GM12891 (cell line): ENCODE data around the gene MAG.

ENCODE experiments used
- PAX5 ChIP-seq: IDR thresholded peaks from 2 replicates; pipeline ENCODE4 v1.6.1; 2011; ENCODE audit warnings: low read length, moderate library complexity, mild to moderate bottlenecking; ENCODE audit not compliant: insufficient read depth, severe bottlenecking
- POLR2A ChIP-seq: IDR thresholded peaks from 2 replicates; pipeline ENCODE4 v1.6.1; 2011; ENCODE audit warnings: low read depth, low read length, control low read depth
- POLR2AphosphoS5 ChIP-seq: IDR thresholded peaks from 2 replicates; pipeline ENCODE4 v1.6.1; 2011; ENCODE audit warnings: low read depth, low read length, control low read depth
- POU2F2 ChIP-seq: IDR thresholded peaks from 2 replicates; pipeline ENCODE4 v1.6.1; 2011; ENCODE audit warnings: low read depth, mild to moderate bottlenecking, control low read depth, low read length, moderate library complexity
- SPI1 ChIP-seq: IDR thresholded peaks from 2 replicates; pipeline ENCODE4 v1.6.1; 2011; ENCODE audit warnings: low read depth, low read length, control low read depth
- TAF1 ChIP-seq: IDR thresholded peaks from 2 replicates; pipeline ENCODE4 v1.6.1; 2011; ENCODE audit warnings: low read depth, low read length, control low read depth

- TF ChIP-seq POLR2A (no peak), POLR2AphosphoS5 (no peak), TAF1 (no peak), SPI1 (no peak), POU2F2 (no peak), PAX5 (no peak)
Measured at GRCh38 chr19:35310331-35310730, 18.4 kb downstream of the MAG start.
